ENCODE results near the gene SHISAL2A. TPM values are rescaled to one million over a fixed set of nuclear protein-coding genes. Genes with fewer than 3 reads are reported as not detected.

The SHISAL2A gene
- total RNA-seq (2022) (0.26 TPM in 1 of 2 replicates, not detected in the other), Bru-seq, nascent RNA (not detected), BruChase-seq, experiment 1, labeled RNA remaining after a 6-hour chase (not detected), BruChase-seq, experiment 2, labeled RNA remaining after a 2-hour chase (not detected)
- long read RNA-seq = 0 reads

GRCh38 chr1:52632732-52633290 is at the start of gene SHISAL2A:
TSS of gene SHISAL2A (plus strand) at chr1:52633168. CDS start at chr1:52633494, 326 bp downstream.
- Mint-ChIP-seq H3K27ac (ENCODE audit: low read depth, unreplicated experiment) (no peak within 1 kb of the TSS), H3K27me3 (ENCODE audit: insufficient read depth, unreplicated experiment) (no peaks in the 10 kb centered on the region), H3K4me1 (ENCODE audit: insufficient read depth, unreplicated experiment) (peaks cover 10% of the 10 kb centered on the region), H3K36me3 (ENCODE audit: insufficient read depth, unreplicated experiment) (no peaks in the 10 kb centered on the region), H3K4me3 (ENCODE audit: unreplicated experiment) (no peak within 1 kb of the TSS), H3K9me3 (ENCODE audit: unreplicated experiment) (no peaks in the 10 kb centered on the region)
- no peak for TF ChIP-seq CTCF (IDR thresholded peaks at IDR 0.05; ENCODE audit: unreplicated experiment)
- no TSS peak for BruUV-seq (replicated peaks)
- CTCF ChIA-PET = interaction anchor here (0.6 to 1.1 kb wide), 2 partner anchors 10 to 251 kb away, joined by 3 to 5 read pairs; no protein-coding TSS in a partner anchor
- no peak for DNase-seq (ENCODE audit: unreplicated experiment)
- POLR2A ChIA-PET = no interaction called here
- intact Hi-C loops (cut with micrococcal nuclease) = no loop called here

GRCh38 chr1:52585474-52585873 is 47.5 kb upstream of the SHISAL2A start:
- H3K36me3 Mint-ChIP-seq (ENCODE audit: insufficient read depth, unreplicated experiment) = peaks cover 7% of the 10 kb centered on the region
- intact Hi-C loops (cut with micrococcal nuclease) = no loop called here
- POLR2A ChIA-PET = interaction anchor here (0.5 to 1.3 kb wide), 5 partner anchors 8 to 63 kb away, joined by 3 to 5 read pairs (median 4); partner anchors contain the start of gene TUT4
- no TSS peak for BruUV-seq (replicated peaks)
- no peaks in the 10 kb centered on the region for H3K4me1 Mint-ChIP-seq (ENCODE audit: insufficient read depth, unreplicated experiment)
- no peaks in the 10 kb centered on the region for H3K9me3 Mint-ChIP-seq (ENCODE audit: unreplicated experiment)
- peak; percentile 52 for DNase-seq (ENCODE audit: unreplicated experiment)
- H3K27me3 Mint-ChIP-seq (ENCODE audit: insufficient read depth, unreplicated experiment) = no peaks in the 10 kb centered on the region
- CTCF ChIA-PET = no interaction called here
- no peak overlapping the region for H3K4me3 Mint-ChIP-seq (ENCODE audit: unreplicated experiment)
- H3K27ac Mint-ChIP-seq (ENCODE audit: low read depth, unreplicated experiment) = no peak overlapping the region
- no peak for TF ChIP-seq CTCF (IDR thresholded peaks at IDR 0.05; ENCODE audit: unreplicated experiment)

GRCh38 chr1:52588027-52588426 is 44.9 kb upstream of the SHISAL2A start:
- H3K27me3 Mint-ChIP-seq (ENCODE audit: insufficient read depth, unreplicated experiment) = no peaks in the 10 kb centered on the region
- no peak for TF ChIP-seq CTCF (IDR thresholded peaks at IDR 0.05; ENCODE audit: unreplicated experiment)

GRCh38 chr1:52588535-52588934 is 44.4 kb upstream of the SHISAL2A start:
- BruUV-seq (replicated peaks) = no TSS peak
- no peaks in the 10 kb centered on the region for H3K4me1 Mint-ChIP-seq (ENCODE audit: insufficient read depth, unreplicated experiment)
- no peaks in the 10 kb centered on the region for H3K9me3 Mint-ChIP-seq (ENCODE audit: unreplicated experiment)
- H3K36me3 Mint-ChIP-seq (ENCODE audit: insufficient read depth, unreplicated experiment) = peaks cover 7% of the 10 kb centered on the region
- ChIA-PET CTCF (interaction anchor here (0.5 kb wide), 1 partner anchor 57 kb away, joined by 3 read pairs; no protein-coding TSS in a partner anchor), POLR2A (no interaction called here)
- intact Hi-C loops (cut with micrococcal nuclease) = no loop called here
- TF ChIP-seq CTCF (IDR thresholded peaks at IDR 0.05; ENCODE audit: unreplicated experiment) = no peak
- H3K27me3 Mint-ChIP-seq (ENCODE audit: insufficient read depth, unreplicated experiment) = no peaks in the 10 kb centered on the region
- DNase-seq (ENCODE audit: unreplicated experiment) = no peak
- H3K27ac Mint-ChIP-seq (ENCODE audit: low read depth, unreplicated experiment) = no peak overlapping the region
- no peak overlapping the region for H3K4me3 Mint-ChIP-seq (ENCODE audit: unreplicated experiment)

More at GRCh38 chr1:52588027-52588426, 44.9 kb upstream of the SHISAL2A start:
- no TSS peak for BruUV-seq (replicated peaks)
- DNase-seq (ENCODE audit: unreplicated experiment) = no peak
- intact Hi-C loops (cut with micrococcal nuclease) = no loop called here
- no peak overlapping the region for H3K27ac Mint-ChIP-seq (ENCODE audit: low read depth, unreplicated experiment)
- no peaks in the 10 kb centered on the region for H3K9me3 Mint-ChIP-seq (ENCODE audit: unreplicated experiment)
- POLR2A ChIA-PET = no interaction called here
- no peaks in the 10 kb centered on the region for H3K4me1 Mint-ChIP-seq (ENCODE audit: insufficient read depth, unreplicated experiment)
- no peak overlapping the region for H3K4me3 Mint-ChIP-seq (ENCODE audit: unreplicated experiment)
- CTCF ChIA-PET = no interaction called here
- peaks cover 7% of the 10 kb centered on the region for H3K36me3 Mint-ChIP-seq (ENCODE audit: insufficient read depth, unreplicated experiment)
